ENCODE measurements around the gene CYBC1. TPM values are rescaled to one million over a fixed set of nuclear protein-coding genes. Genes with fewer than 3 reads are reported as not detected.

Gene CYBC1
- total and polyA plus RNA-seq, 9 of the 15 experiments (the other 6 are each of a cell fraction or from before 2014, with no cell fraction given), result 1.3 to 71.8 (median 49.9) TPM

- TF ChIP-seq ATF2 (CRISPR knock-in tag; IDR thresholded peaks at IDR 0.05) (no peak), ZNF639 (CRISPR knock-in tag; conservative IDR thresholded peaks at IDR 0.05 in 1 of 2, IDR thresholded peaks at IDR 0.05 in 1 of 2) (peak in 1 of 2 experiments; percentile 93; a peak in 2 of 4 replicates), ATF6 (CRISPR knock-in tag; IDR thresholded peaks at IDR 0.05) (0 out of 2 replicates have a peak, but pooled peaks have one; percentile 19), SIN3A (IDR thresholded peaks at IDR 0.05; ENCODE audit: borderline replicate concordance in 2 of 2, control insufficient read depth in 1 of 2, low read depth in 2 of 2, low read length in 2 of 2) (peak; percentile 87 to 91), NFATC3 (IDR thresholded peaks at IDR 0.05) (no peak), MBD2 (IDR thresholded peaks at IDR 0.05; ENCODE audit: borderline replicate concordance, low read depth) (peak; percentile 44; the same call in 1 of the 2 replicates), ZFPM2 (CRISPR knock-in tag; IDR thresholded peaks at IDR 0.05) (no peak), SIN3B (IDR thresholded peaks at IDR 0.05; ENCODE audit: low read depth) (peak; percentile 94), ZNF24 (IDR thresholded peaks at IDR 0.05) (peak; percentile 19; the same call in 1 of the 2 replicates), FUS (optimal IDR thresholded peaks at IDR 0.05; ENCODE audit: low read depth, low read length) (no peak), RBM25 (IDR thresholded peaks at IDR 0.05; ENCODE audit: low read depth, low read length, severe bottlenecking) (peak; percentile 81), RB1 (IDR thresholded peaks at IDR 0.05; ENCODE audit: low read depth) (peak; percentile 98), E2F8 (IDR thresholded peaks at IDR 0.05; ENCODE audit: low read depth, partially characterized antibody) (no peak), ESRRA (IDR thresholded peaks at IDR 0.05; ENCODE audit: borderline replicate concordance, low read depth) (peak; percentile 68; the same call in 1 of the 2 replicates), ZBTB17 (CRISPR knock-in tag; IDR thresholded peaks at IDR 0.05) (peak; percentile 100), L3MBTL2 (IDR thresholded peaks at IDR 0.05) (peak; percentile 95)
Measured at GRCh38 chr17:82418001-82418986, 32.3 kb downstream of the CYBC1 start, which contains the start of the genes HEXD and OGFOD3 (continued).

All from K562 (cell line).